HUDEP-2 (cell line): Measurements from ENCODE around the gene PLK3.
"Not testable (repeated sequence)": the region's sequence is repeated elsewhere in the genome, so short reads cannot be mapped to it uniquely, and the experiment has no call there.

Experiments used
- DNase-seq, 76 experiments: peaks; one replicate each; lab custom pipeline; 2025; ENCODE audit not compliant: unreplicated experiment in 76 of 76; lab: John Stamatoyannopoulos, UW

PLK3 gene

GRCh38 chr1:44826375-44827196 lies 26.4 kb downstream of the PLK3 start:
- DNase-seq, result peak in 37 of 76 experiments; percentile 7 to 69 (median 30)

GRCh38 chr1:44827197-44828002 lies 27.2 kb downstream of the PLK3 start:
- peak in 61 of 76 experiments; percentile 5 to 85 (median 63) for DNase-seq

- DNase-seq, result no peak
These were observed 27.9 kb downstream of the PLK3 start for GRCh38 chr1:44828003-44828651.

GRCh38 chr1:44828841-44829440 lies 28.8 kb downstream of the PLK3 start:
- DNase-seq, result no peak

GRCh38 chr1:44829506-44830384 lies 29.6 kb downstream of the PLK3 start:
- DNase-seq, result peak in 2 of 76 experiments; percentile 15 to 18

- peak in 71 of 76 experiments; percentile 7 to 89 (median 60) for DNase-seq
These were observed 30.7 kb downstream of the PLK3 start for GRCh38 chr1:44830900-44831304.

GRCh38 chr1:44831516-44831915 lies 31.3 kb downstream of the PLK3 start:
- DNase-seq, result peak in 20 of 76 experiments; percentile 7 to 57 (median 37)

GRCh38 chr1:44832056-44832705 lies 32.0 kb downstream of the PLK3 start:
- peak in 26 of 76 experiments; percentile 6 to 55 (median 22) for DNase-seq

GRCh38 chr1:44834328-44834727 lies 34.2 kb downstream of the PLK3 start:
- DNase-seq, result no peak

- peak in 69 of 76 experiments; percentile 8 to 84 (median 66) for DNase-seq
These were observed 35.8 kb downstream of the PLK3 start for GRCh38 chr1:44835738-44836675.

- not testable (repeated sequence) for DNase-seq
These were observed 38.1 kb downstream of the PLK3 start for GRCh38 chr1:44838294-44838693.

- no peak for DNase-seq
These were observed 39.4 kb downstream of the PLK3 start for GRCh38 chr1:44839576-44839975.

GRCh38 chr1:44842486-44842861 lies 42.3 kb downstream of the PLK3 start:
- no peak for DNase-seq

- DNase-seq, result peak in 29 of 76 experiments; percentile 3 to 42 (median 20)
These were observed 42.9 kb downstream of the PLK3 start, which contains the start of gene PTCH2 for GRCh38 chr1:44842862-44843655. PTCH2 (minus strand) TSS chr1:44843253; CDS start chr1:44842932, 321 bp downstream.

- no peak for DNase-seq
These were observed 46.8 kb downstream of the PLK3 start for GRCh38 chr1:44846985-44847384.

- no peak for DNase-seq
These were observed 47.7 kb downstream of the PLK3 start for GRCh38 chr1:44847845-44848244.
